GM19043 (cell line): Measurements from ENCODE around the gene PTPRR.

Source experiments
- ATAC-seq: cut with Tn5 transposase; IDR thresholded peaks from one replicate; pipeline ENCODE4 v1.9.1; 2021; ENCODE audit warnings: low read depth; ENCODE audit not compliant: unreplicated experiment

Gene PTPRR

GRCh38 chr12:70660002-70660604 lies 260.4 kb downstream of the PTPRR start:
- ATAC-seq = no peak

GRCh38 chr12:70659077-70659606 lies 261.4 kb downstream of the PTPRR start:
- no peak for ATAC-seq

GRCh38 chr12:70657616-70658286 lies 262.8 kb downstream of the PTPRR start:
- ATAC-seq = no peak

GRCh38 chr12:70652451-70652850 lies 268.1 kb downstream of the PTPRR start:
- no peak for ATAC-seq

GRCh38 chr12:70648831-70649230 lies 271.7 kb downstream of the PTPRR start:
- no peak for ATAC-seq

GRCh38 chr12:70648191-70648590 lies 272.3 kb downstream of the PTPRR start:
- ATAC-seq = no peak

GRCh38 chr12:70646850-70647249 lies 273.7 kb downstream of the PTPRR start:
- no peak for ATAC-seq

- ATAC-seq = peak; percentile 65
Observed at GRCh38 chr12:70645494-70646317, 274.8 kb downstream of the PTPRR start.

GRCh38 chr12:70644861-70645260 lies 275.7 kb downstream of the PTPRR start:
- no peak for ATAC-seq

GRCh38 chr12:70643939-70644338 lies 276.6 kb downstream of the PTPRR start:
- ATAC-seq = no peak

- no peak for ATAC-seq
Observed at GRCh38 chr12:70641691-70642090, 278.8 kb downstream of the PTPRR start.

- ATAC-seq = no peak
Observed at GRCh38 chr12:70640901-70641300, 279.6 kb downstream of the PTPRR start.

- no peak for ATAC-seq
Observed at GRCh38 chr12:70639535-70639934, 281.0 kb downstream of the PTPRR start.

GRCh38 chr12:70638639-70639360 lies 281.7 kb downstream of the PTPRR start:
- ATAC-seq = no peak

GRCh38 chr12:70637303-70638085 lies 283.0 kb downstream of the PTPRR start, which contains the start of gene PTPRB:
PTPRB (minus strand) TSS chr12:70637429; CDS start chr12:70637395, 34 bp downstream.
- no peak for ATAC-seq

- no peak for ATAC-seq
Observed at GRCh38 chr12:70635755-70636154, 284.8 kb downstream of the PTPRR start.

- ATAC-seq = no peak
Observed at GRCh38 chr12:70628701-70629480, 291.6 kb downstream of the PTPRR start.

- no peak for ATAC-seq
Observed at GRCh38 chr12:70627677-70628076, 292.9 kb downstream of the PTPRR start.

GRCh38 chr12:70626180-70626579 lies 294.4 kb downstream of the PTPRR start:
- no peak for ATAC-seq
